HG03378 (cell line): ENCODE results near the gene DLL4.

Experiments used
- ATAC-seq: cut with Tn5 transposase; IDR thresholded peaks from one replicate; pipeline ENCODE4 v1.9.1; 2021; ENCODE audit warnings: mild to moderate bottlenecking, moderate library complexity; ENCODE audit not compliant: unreplicated experiment

The DLL4 gene

DNA sequence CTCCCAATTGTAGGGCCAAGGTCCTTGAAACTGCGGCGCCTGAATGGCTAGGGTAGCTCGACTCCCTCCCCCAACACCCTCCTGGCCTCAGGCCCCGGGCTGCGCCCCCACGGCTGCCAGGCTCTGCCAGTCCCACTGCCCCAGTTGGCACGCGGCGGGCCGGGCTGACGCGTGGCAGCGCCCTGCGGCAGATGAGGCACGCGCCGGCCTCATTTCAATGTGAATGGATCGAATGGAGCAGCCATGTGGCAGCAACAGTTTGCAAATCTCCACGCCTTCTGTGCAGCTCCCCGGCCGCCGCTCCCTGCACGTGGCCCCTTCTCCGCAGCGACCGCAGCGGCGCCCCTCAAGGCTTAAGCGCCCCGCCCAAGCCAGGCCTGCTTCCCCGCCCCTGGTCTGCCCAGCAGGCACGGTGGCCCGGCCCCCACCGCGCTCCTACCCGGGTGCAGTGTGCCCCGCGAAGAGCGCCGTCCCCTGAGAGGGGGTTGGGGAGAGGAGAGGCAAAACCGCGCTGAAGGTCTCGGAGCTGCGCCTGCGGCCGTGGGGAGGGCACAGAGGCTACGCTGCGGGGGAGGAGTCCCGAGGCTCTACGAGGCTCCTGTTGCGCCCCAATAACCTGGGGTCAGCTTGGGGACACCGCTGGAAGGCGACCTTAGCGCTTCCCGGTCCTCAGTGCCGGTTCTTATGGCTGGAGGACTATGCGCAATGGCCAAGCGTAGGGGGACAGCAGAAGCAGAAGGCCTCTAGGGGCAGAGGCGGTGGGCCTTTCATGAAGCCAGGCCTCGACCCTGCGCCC, 3.1 kb upstream of the DLL4 start:
- ATAC-seq: no peak

DNA sequence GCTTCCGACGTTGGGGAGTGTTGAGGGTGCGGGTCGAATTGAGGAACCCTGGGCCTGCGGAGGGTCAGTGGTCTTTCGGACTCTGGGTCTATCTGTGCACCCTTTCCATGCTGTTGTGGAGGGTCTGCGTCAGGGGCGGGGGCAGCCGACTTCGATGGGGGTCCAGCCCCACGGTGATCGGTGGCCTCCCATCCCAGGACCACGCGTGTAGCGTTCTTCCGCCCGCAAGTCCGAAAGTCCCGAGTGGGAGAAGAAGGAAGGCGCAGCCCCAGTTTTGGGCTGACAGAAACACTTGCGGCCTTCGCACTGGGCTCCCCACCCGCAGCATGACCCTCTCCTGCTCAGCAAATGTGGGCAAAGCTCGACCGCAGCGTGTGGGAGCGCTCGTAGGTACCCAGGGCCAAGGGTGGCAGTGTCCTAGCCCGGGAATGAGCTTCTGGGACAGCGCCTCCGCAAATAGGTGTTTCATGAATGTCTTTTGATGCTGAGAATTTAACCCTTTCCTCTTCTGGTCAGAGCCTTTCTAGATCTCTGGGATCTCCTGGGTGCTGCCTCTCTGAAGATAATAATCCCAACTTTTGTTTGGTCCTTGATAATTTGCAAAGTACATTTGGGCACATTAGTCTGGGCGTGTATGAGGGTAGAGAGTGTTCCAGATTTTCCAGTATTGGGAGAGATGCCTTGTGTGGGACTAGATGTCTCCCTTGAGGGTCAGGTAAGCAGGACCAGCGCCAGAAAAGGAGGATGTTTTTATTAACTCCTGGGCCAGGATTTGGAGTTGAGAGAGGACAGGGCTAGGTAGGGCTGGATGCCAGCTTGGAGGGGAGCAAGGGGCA, 2.3 kb upstream of the DLL4 start:
- no peak for ATAC-seq

- no peak for ATAC-seq
Observed at GRCh38 chr15:40927495-40927872, 1.7 kb upstream of the DLL4 start.

DNA sequence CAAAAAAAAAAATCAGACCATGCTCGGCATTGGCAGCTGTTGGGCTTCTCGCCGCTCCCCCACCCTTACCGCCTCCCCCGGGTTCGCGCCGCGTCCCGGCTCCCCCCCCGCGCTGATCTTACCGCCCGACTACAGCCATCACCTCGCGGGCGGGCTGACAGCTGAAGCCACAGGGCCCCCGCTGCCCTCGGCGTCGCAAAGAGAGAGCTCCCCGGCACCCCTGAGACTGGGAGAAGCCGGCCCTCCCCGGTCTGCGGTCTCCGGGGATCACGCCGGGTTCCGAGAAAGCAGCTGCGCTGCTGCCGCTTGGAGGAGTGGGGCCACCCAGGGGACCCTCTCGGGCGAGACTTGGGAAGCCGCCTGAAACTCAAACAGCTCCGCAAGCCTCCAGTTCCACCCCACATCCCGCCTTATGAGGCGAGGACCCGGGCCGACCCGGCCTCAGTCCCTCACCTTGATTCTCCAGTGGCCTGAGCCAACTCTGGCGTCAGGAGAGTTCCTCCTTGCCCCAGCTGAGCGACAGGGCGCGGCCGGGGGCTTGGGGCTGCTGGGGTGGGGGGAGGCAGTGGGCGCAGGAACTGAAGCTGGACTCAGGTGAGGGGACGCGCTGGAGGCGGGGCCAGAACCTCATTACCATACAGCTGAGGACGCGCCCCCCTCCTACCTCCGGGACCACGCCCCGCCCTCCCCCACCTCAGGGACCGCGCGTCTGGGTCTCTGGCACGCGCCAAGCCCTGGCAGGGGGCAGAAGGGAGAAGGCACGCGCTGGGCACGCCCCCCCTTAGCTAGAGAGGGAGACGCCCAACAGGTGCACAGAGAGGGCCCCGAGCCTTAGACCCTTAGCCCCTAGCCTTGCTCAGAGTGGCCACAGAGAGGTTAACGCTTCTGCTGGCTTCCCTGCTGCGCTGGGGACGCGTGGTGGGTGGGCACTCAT, 1.0 kb upstream of the DLL4 start:
- no peak for ATAC-seq

GRCh38 chr15:40929660-40930429, 705 bp downstream of the DLL4 start:
- no peak for ATAC-seq

DNA sequence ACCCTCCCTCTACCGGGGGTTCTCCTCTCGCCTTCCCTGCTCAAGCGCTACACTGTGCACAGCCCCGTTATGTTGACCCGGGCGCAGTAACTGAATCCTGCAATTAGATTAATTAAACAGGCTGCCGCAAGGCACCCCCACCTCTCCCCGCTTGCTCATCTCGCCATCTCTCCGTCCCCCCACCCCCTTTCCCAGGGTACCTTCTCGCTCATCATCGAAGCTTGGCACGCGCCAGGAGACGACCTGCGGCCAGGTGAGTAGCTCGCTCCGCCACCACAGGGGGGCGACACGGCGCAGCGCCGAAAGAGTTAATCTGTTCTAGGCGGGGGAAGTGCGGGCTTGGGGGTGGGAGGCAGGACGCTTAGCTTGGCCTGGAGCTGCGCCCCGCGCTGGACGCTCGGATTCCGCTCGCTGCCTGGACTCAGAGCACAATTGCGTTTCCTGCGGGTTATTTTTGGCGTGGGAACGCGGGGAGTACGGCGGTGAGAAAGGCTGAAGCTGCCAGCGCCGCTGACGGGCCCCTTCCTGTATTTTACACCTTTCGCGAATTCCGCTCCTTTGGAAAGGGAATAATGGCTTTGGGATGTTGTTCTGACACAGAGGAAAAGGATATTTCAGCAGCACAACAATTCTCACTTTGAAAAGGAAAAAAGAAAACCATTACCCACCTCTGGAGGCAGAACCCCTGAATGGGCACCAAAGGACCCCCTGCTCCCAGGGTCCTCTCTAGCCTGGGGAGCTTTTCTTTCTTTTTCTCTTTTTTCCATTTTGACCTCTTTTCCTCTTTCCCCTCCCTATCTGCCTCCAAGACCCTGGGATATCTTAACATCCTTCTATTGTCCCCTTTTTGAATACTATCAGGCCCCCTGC, 1.5 kb downstream of the DLL4 start:
- no peak for ATAC-seq

DNA sequence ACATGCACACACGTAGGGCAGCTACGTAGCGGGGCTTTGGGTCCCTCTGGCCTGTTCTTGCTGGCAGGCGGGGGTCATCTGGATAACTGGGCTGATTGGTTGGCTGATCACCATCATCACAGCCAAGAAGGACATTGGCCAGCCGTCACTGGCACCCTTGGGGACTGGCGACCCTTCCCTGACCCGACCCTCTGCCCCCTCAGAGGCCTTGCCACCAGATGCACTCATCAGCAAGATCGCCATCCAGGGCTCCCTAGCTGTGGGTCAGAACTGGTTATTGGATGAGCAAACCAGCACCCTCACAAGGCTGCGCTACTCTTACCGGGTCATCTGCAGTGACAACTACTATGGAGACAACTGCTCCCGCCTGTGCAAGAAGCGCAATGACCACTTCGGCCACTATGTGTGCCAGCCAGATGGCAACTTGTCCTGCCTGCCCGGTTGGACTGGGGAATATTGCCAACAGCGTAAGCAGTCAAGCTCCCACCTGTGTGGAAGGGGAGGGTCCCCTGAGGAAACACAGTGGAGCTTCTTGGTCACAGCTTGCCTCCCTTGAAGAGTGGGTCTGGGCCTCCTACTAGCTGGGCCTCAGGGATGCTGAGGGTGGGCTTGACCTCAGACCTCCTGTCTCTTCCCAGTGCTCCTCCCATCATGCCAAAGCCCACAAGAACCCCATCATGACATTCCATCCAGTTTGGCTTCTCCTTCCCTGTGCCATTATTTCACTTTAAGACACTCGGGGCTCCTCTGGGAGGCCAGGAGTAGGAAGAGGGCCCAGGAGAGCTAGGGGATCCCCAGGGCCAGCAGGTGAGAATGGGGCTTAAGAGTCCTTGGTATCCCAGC, 2.4 kb downstream of the DLL4 start:
- ATAC-seq: no peak

GRCh38 chr15:40932156-40932555, 3.0 kb downstream of the DLL4 start:
- ATAC-seq: no peak

DNA sequence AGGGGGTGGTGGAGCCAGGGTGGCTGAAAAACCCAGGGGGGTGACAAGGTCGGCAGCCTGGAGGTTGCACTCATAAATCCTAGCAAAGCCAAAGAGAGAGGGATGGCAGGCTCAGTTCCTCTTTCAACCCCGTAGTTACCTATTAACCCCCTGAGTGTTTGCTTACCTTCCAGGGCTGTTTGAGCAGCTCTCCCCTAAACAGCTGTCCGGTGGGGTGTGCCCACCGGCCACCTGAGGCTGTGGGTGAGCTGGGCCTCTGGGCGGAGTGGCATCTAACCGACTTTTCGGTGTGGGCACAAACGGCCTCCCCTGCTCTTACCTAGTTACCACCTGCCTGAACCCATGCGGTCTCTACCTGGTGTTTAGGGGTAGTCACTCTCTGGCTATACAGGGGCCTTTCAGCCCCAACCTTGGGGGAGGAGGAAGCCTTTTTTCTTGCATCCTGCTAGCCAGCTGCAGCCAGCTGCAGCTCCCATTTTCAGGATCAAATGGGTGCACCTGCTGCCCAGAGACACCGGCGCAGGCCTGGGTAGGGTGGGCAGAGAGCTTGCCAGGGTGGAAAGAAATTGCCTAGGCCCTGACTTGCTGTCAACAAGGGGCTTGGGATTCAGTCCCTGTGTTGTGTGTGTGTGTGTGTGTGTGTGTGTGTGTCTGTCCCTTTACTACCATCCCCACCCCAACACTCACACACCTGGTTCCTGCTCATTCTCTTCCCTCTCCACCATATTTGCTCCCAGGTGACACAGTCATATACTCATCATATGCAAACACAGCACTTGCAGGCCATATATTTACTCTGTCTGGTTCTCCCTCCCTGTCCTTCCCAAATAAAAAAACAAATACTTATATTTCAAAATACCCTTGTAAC, 3.7 kb downstream of the DLL4 start:
- ATAC-seq: no peak

DNA sequence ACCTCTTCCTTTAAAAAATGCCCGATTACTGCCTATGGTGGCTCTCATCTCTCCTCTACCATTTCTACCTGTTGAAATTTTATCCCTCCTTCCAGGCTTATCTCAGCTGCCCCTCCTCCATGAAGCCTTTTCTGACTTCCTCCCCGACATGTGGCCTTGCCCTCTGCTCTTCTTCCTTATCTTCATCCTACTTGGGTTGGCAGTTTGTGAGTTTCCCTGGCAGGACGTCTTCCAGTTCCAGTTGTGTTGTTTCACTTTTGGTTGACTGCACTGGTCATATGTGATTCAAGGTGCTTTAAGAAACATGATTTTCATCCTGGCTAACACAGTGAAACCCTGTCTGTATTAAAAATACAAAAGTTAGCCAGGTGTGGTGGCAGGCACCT, 4.4 kb downstream of the DLL4 start:
- ATAC-seq: no peak

- no peak for ATAC-seq
Observed at GRCh38 chr15:40934457-40934856, 5.3 kb downstream of the DLL4 start.

DNA sequence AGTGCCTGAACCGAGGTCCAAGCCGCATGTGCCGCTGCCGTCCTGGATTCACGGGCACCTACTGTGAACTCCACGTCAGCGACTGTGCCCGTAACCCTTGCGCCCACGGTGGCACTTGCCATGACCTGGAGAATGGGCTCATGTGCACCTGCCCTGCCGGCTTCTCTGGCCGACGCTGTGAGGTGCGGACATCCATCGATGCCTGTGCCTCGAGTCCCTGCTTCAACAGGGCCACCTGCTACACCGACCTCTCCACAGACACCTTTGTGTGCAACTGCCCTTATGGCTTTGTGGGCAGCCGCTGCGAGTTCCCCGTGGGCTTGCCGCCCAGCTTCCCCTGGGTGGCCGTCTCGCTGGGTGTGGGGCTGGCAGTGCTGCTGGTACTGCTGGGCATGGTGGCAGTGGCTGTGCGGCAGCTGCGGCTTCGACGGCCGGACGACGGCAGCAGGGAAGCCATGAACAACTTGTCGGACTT, 7.1 kb downstream of the DLL4 start:
- ATAC-seq: no peak

- ATAC-seq: no peak
Observed at GRCh38 chr15:40936709-40937666, 7.8 kb downstream of the DLL4 start.

- no peak for ATAC-seq
Observed at GRCh38 chr15:40937762-40938535, 8.8 kb downstream of the DLL4 start.

DNA sequence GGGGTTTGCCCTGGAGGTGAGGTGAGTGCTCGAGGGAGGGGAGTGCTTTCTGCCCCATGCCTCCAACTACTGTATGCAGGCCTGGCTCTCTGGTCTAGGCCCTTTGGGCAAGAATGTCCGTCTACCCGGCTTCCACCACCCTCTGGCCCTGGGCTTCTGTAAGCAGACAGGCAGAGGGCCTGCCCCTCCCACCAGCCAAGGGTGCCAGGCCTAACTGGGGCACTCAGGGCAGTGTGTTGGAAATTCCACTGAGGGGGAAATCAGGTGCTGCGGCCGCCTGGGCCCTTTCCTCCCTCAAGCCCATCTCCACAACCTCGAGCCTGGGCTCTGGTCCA, 9.4 kb downstream of the DLL4 start:
- ATAC-seq: no peak

DNA sequence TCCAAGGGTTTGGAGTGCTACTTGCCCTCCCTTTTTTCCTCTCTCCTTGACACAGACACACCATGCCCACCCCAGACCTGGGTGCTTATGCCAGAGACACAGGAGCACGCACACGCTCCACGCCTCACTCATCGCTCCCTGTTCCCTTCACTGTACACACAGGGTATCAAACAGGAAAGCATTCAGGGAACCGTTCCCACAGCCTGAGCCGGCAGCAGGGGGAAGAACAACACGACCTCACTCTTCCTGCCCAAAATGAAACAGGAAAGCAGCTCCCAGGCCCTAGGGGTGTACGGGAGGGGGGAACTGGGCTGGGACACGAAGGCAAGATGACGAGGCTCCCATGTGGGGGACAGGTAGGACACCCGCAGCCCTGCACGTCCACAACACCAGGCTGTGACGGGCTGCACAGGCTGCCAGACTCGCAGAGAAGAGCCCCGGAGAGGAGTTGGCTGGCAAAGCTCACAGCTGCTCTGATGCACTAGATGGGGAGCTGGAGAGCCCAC, 11.2 kb downstream of the DLL4 start:
- no peak for ATAC-seq
